Gastrocnemius medialis (tissue), 4 donors: ENCODE results near the gene ANXA4.

ENCODE experiments used
- CTCF ChIP-seq, 5 experiments: fragments of 450-650 bp in 3 of 5; fragments of 200-600 bp in 2 of 5; sonication (generic) in 2 of 5; IDR thresholded peaks in 4 of 5; conservative IDR thresholded peaks in 1 of 5; 1 replicate in 4 of 5; 2 replicates in 1 of 5; pipeline ENCODE4 v1.5.1; 2016 to 2019; ENCODE audit warnings: antibody characterized with exemption in 5 of 5, mild to moderate bottlenecking in 3 of 5, moderate library complexity in 3 of 5
- POLR2A ChIP-seq, 2 donors: fragments of 450-650 bp; IDR thresholded peaks; one replicate each; pipeline ENCODE4 v1.6.1; 2017; ENCODE audit warnings: antibody characterized with exemption in 2 of 2, mild to moderate bottlenecking in 2 of 2, moderate library complexity in 2 of 2

- TF ChIP-seq POLR2A (IDR thresholded peaks at IDR 0.05) (no peak), CTCF (IDR thresholded peaks at IDR 0.05 in 4 of 5, conservative IDR thresholded peaks at IDR 0.05 in 1 of 5) (no peak)
These were observed 48.7 kb upstream of the ANXA4 start for GRCh38 chr2:69693059-69693774.
